ENCODE measurements around the gene EXOC2. TPM values are rescaled to one million over a fixed set of nuclear protein-coding genes. Genes with fewer than 3 reads are reported as not detected.
A peak's percentile ranks its signal among the peaks of the same experiment; 100 is the strongest.

The EXOC2 gene
- total and polyA plus RNA-seq, 10 of the 15 experiments (the other 5 are each of a cell fraction or from before 2014, with no cell fraction given), result 8.7 to 32.8 (median 20.7) TPM

DNA sequence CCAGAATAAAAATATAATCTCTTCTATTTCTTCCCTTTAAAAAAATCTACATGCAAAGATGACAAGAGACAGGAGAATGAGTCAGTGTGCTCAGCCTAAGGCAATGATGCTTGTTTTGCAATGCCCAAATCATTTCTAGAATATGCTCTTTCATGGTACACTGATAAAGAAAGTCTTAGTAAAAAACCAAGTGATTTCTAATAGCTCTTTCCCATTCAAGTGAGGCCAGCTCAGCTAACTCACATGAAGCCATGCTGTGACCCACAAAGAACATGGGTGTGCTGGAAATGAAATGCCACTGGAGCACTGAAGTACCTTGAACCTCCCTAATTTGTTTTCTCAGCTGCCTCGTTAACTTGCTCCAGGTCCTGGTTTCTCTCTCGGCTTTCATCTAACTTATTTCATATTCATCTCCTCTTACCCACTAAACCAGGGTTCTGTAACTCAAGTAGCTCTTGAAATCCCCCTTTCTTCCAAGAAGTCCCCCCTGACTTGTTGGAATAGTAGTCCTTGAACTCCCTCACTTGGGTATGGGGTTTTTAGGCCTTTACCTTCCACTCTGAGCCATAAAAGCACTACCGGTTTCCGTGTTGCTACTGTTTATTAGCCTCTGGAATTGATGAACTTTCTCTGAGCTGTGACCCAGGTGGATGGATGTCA, 208.7 kb downstream of the EXOC2 start:
- H3K27me3 ChIP-seq (replicated peaks in 1 of 2; ENCODE audit: control insufficient read depth in 2 of 2, insufficient read depth in 2 of 2, low read length in 1 of 2), result no peaks in the 10 kb centered on the region
- H2AFZ ChIP-seq (ENCODE audit: control insufficient read depth, low read depth, low read length), result no peak overlapping the region
- no peaks in the 10 kb centered on the region for H4K20me1 ChIP-seq (ENCODE audit: control insufficient read depth, insufficient read depth)
- ChIA-PET POLR2A (interaction anchor here (1.5 kb wide), 1 partner anchor 14 kb away, joined by 3 read pairs; no protein-coding TSS in a partner anchor), RAD21 (ENCODE audit: unreplicated experiment) (interaction anchor here (0.8 to 2.0 kb wide), 8 partner anchors 8 to 79 kb away, joined by 3 to 9 read pairs (median 3); no protein-coding TSS in a partner anchor), CTCF (interaction anchor here (1.3 to 1.4 kb wide), 2 partner anchors 9 kb away, joined by 4 to 11 read pairs; no protein-coding TSS in a partner anchor), SMC1A (ENCODE audit: uncharacterized antibody, unreplicated experiment) (interaction anchor here (0.8 to 3.1 kb wide), 10 partner anchors 8 to 81 kb away, joined by 3 to 22 read pairs (median 4); no protein-coding TSS in a partner anchor)
- peak; percentile 84 for ATAC-seq
- no peak overlapping the region for H3K4me2 ChIP-seq (ENCODE audit: control insufficient read depth, insufficient read depth)
- no peak overlapping the region for H3K27ac ChIP-seq (ENCODE audit: control insufficient read depth, insufficient read depth)
- FAIRE-seq, result peak; percentile 74
- H3K79me2 ChIP-seq (ENCODE audit: control insufficient read depth, insufficient read depth, low read length), result no peaks in the 10 kb centered on the region
- H3K9ac ChIP-seq (ENCODE audit: control insufficient read depth, insufficient read depth, low read length), result no peak overlapping the region
- H3K4me3 ChIP-seq, result no peak overlapping the region
- DNase-seq (ENCODE audit: low read depth, low spot score), result peak; percentile 40
- H3K9me3 ChIP-seq (replicated peaks; ENCODE audit: control insufficient read depth, insufficient read depth, low read length), result no peaks in the 10 kb centered on the region
- intact Hi-C loops (cut with micrococcal nuclease; ENCODE audit: unreplicated experiment) (no loop called here), in situ Hi-C loops (cut with MboI) (no loop called here)
- no TSS peak for BruUV-seq (replicated peaks)
- no peaks in the 10 kb centered on the region; a peak in 1 of 4 replicates for H3K36me3 ChIP-seq (ENCODE audit: control insufficient read depth in 2 of 2, insufficient read depth in 2 of 2, low read length in 1 of 2)
- WGBS (ENCODE audit: insufficient coverage, insufficient replicate concordance, low lambda C conversion rate, missing lambda C conversion rate), result 31% methylated on average over 4 of the region's 4 CpGs
- H3K4me1 ChIP-seq (ENCODE audit: control insufficient read depth, insufficient read depth, low read length), result peaks cover 12% of the 10 kb centered on the region
- peak in 1 of 2 experiments; percentile 45; a peak in 1 of 4 replicates for TF ChIP-seq CEBPB (IDR thresholded peaks at IDR 0.05; ENCODE audit: borderline replicate concordance in 1 of 2, low read depth in 2 of 2, low read length in 2 of 2)
- no peak for TF ChIP-seq ZBTB33 (IDR thresholded peaks at IDR 0.05)
- TF ChIP-seq STAT3 (IDR thresholded peaks at IDR 0.05; ENCODE audit: low read depth, low read length), result no peak
- no peak for TF ChIP-seq ASH2L (IDR thresholded peaks at IDR 0.05; ENCODE audit: borderline replicate concordance, low read depth)
- TF ChIP-seq POLR2AphosphoS5 (IDR thresholded peaks at IDR 0.05; ENCODE audit: low read length), result no peak
- peak; percentile 70 for TF ChIP-seq CREM (IDR thresholded peaks at IDR 0.05; ENCODE audit: low read depth)
- TF ChIP-seq NBN (IDR thresholded peaks at IDR 0.05), result no peak
- no peak for TF ChIP-seq CHD1 (IDR thresholded peaks at IDR 0.05; ENCODE audit: low read depth, low read length)
- TF ChIP-seq SMAD1 (IDR thresholded peaks at IDR 0.05; ENCODE audit: low read depth, partially characterized antibody), result no peak
- no peak for TF ChIP-seq SREBF2 (IDR thresholded peaks at IDR 0.05; ENCODE audit: low read length)
- TF ChIP-seq CBFB (IDR thresholded peaks at IDR 0.05; ENCODE audit: low read depth), result no peak
- TF ChIP-seq CHD2 (IDR thresholded peaks at IDR 0.05; ENCODE audit: borderline replicate concordance, low read depth, low read length), result no peak
- TF ChIP-seq NR2C2 (IDR thresholded peaks at IDR 0.05; ENCODE audit: borderline replicate concordance, control insufficient read depth, insufficient read length, low read depth), result no peak
- 0 out of 2 replicates have a peak, but pooled peaks have one; percentile 41 for TF ChIP-seq PML (IDR thresholded peaks at IDR 0.05; ENCODE audit: low read length)
- TF ChIP-seq CBX3 (IDR thresholded peaks at IDR 0.05; ENCODE audit: borderline replicate concordance, low read depth), result no peak
- TF ChIP-seq SMC3 (IDR thresholded peaks at IDR 0.05; ENCODE audit: borderline replicate concordance, low read length), result no peak
- no peak for TF ChIP-seq RBBP5 (conservative IDR thresholded peaks at IDR 0.05)
- no peak for TF ChIP-seq ZNF384 (IDR thresholded peaks at IDR 0.05; ENCODE audit: borderline replicate concordance, low read depth, low read length)
- peak in 1 of 2 experiments; percentile 27; a peak in 1 of 4 replicates for TF ChIP-seq BHLHE40 (IDR thresholded peaks at IDR 0.05; ENCODE audit: borderline replicate concordance in 1 of 2, low read depth in 2 of 2, low read length in 1 of 2)
- no peak for TF ChIP-seq FOS (IDR thresholded peaks at IDR 0.05; ENCODE audit: borderline replicate concordance, extremely low read depth, insufficient read length)
- no peak for TF ChIP-seq MAX (IDR thresholded peaks at IDR 0.05; ENCODE audit: low read depth, low read length)
- TF ChIP-seq ATF3 (IDR thresholded peaks at IDR 0.05; ENCODE audit: borderline replicate concordance, extremely low read depth, low read depth, low read length), result no peak
- TF ChIP-seq MEF2A (IDR thresholded peaks at IDR 0.05; ENCODE audit: insufficient read depth, low read depth, low read length), result no peak
